IMR-90 (cell line): ENCODE measurements around the gene THAP10. TPM values are rescaled to one million over a fixed set of nuclear protein-coding genes. Genes with fewer than 3 reads are reported as not detected.

Experiments
- ATAC-seq: fragments of 200-7000 bp; cut with Tn5 transposase; 2 replicates; pipeline ENCODE4 v1.9.1; 2020; ENCODE audit warnings: low read depth, mild to moderate bottlenecking, moderate library complexity
- BruUV-seq: library from RNA; stranded (reverse); fragments of 400-500 nt; replicated peaks from 2 replicates; lab custom pipeline; 2021; lab: Mats Ljungman, UMichigan
- CTCF ChIA-PET: fragments of 300-600 bp; formaldehyde crosslinking; extraction: SDS; loops from one replicate; lab custom pipeline; 2021; ENCODE audit warnings: antibody characterized with exemption; lab: Yijun Ruan, JAX
- POLR2A ChIA-PET: fragments of 300-600 bp; sonication (Branson Sonifier 250); formaldehyde crosslinking; loops from one replicate; lab custom pipeline; 2022; ENCODE audit warnings: antibody characterized with exemption; ENCODE audit not compliant: unreplicated experiment; lab: Charles Lee
- DNase-seq: peaks from one replicate; pipeline ENCODE4 v3.0.0; 2013
- H2AFZ ChIP-seq: replicated peaks from 2 replicates; pipeline ENCODE3; 2013; ENCODE audit warnings: low read length, mild to moderate bottlenecking; ENCODE audit not compliant: poor library complexity
- H2AK5ac ChIP-seq: 2 replicates; pipeline ENCODE4 v1.6.1; 2013; ENCODE audit warnings: low read depth, low read length, inconsistent platforms
- H2AK9ac ChIP-seq: replicated peaks from 2 replicates; pipeline ENCODE3; 2013; ENCODE audit warnings: mild to moderate bottlenecking, low read depth, low read length, moderate library complexity; ENCODE audit not compliant: poor library complexity
- H2BK120ac ChIP-seq: 2 replicates; pipeline ENCODE4 v1.6.1; 2013; ENCODE audit warnings: low read depth, low read length, inconsistent platforms
- H2BK15ac ChIP-seq: 3 replicates; pipeline ENCODE4 v1.6.1; 2013; ENCODE audit warnings: low read depth, low read length, inconsistent platforms
- H2BK20ac ChIP-seq: 2 replicates; pipeline ENCODE4 v1.6.1; 2013; ENCODE audit warnings: low read depth, mild to moderate bottlenecking, inconsistent platforms, low read length, moderate library complexity
- H2BK5ac ChIP-seq: 2 replicates; pipeline ENCODE4 v1.6.1; 2013; ENCODE audit warnings: mild to moderate bottlenecking, low read depth, low read length, inconsistent platforms; ENCODE audit not compliant: poor library complexity, severe bottlenecking
- H3K14ac ChIP-seq: replicated peaks from 2 replicates; pipeline ENCODE4 v1.6.1; 2013; ENCODE audit warnings: low read depth, low read length, inconsistent platforms
- H3K18ac ChIP-seq: 2 replicates; pipeline ENCODE4 v1.6.1; 2013; ENCODE audit warnings: low read depth, low read length, control low read depth
- H3K23ac ChIP-seq: 2 replicates; pipeline ENCODE4 v1.6.1; 2013; ENCODE audit warnings: low read depth, low read length, inconsistent platforms
- H3K27ac ChIP-seq: 2 replicates; pipeline ENCODE4 v1.5.1; 2013; ENCODE audit warnings: mild to moderate bottlenecking, control low read depth, low read length; ENCODE audit not compliant: insufficient read depth
- H3K27me3 ChIP-seq: 2 replicates; pipeline ENCODE4 v1.6.1; 2013; ENCODE audit warnings: low read length; ENCODE audit not compliant: control insufficient read depth, insufficient read depth
- H3K36me3 ChIP-seq: 2 replicates; pipeline ENCODE4 v1.6.1; 2013; ENCODE audit warnings: low read length, mixed read lengths; ENCODE audit not compliant: control insufficient read depth, insufficient read depth
- H3K4ac ChIP-seq: 2 replicates; pipeline ENCODE4 v1.6.1; 2013; ENCODE audit warnings: low read depth, low read length, inconsistent platforms
- H3K4me1 ChIP-seq: 2 replicates; pipeline ENCODE4 v1.6.1; 2013; ENCODE audit warnings: low read length, mixed read lengths; ENCODE audit not compliant: control insufficient read depth, insufficient read depth
- H3K4me2 ChIP-seq: 2 replicates; pipeline ENCODE4 v1.6.1; 2013; ENCODE audit warnings: low read depth, mild to moderate bottlenecking, control low read depth, low read length, moderate library complexity
- H3K4me3 ChIP-seq: 2 replicates; pipeline ENCODE4 v1.5.1; 2013; ENCODE audit warnings: low read depth, mild to moderate bottlenecking, control low read depth, low read length, moderate library complexity; ENCODE audit not compliant: insufficient read depth
- H3K56ac ChIP-seq: 2 replicates; pipeline ENCODE4 v1.6.1; 2013; ENCODE audit warnings: low read length, inconsistent platforms; ENCODE audit not compliant: insufficient read depth; ENCODE audit errors: extremely low read depth
- H3K79me1 ChIP-seq, 2 experiments: 2 replicates each; pipeline ENCODE4 v1.6.1; 2013; ENCODE audit warnings: low read length in 2 of 2, inconsistent platforms in 1 of 2, low read depth in 1 of 2
- H3K9ac ChIP-seq: 2 replicates; pipeline ENCODE4 v1.6.1; 2013; ENCODE audit warnings: low read depth, low read length, control low read depth
- H3K9me1 ChIP-seq: 2 replicates; pipeline ENCODE4 v1.6.1; 2013; ENCODE audit warnings: low read length, inconsistent platforms; ENCODE audit not compliant: insufficient read depth
- H3K9me3 ChIP-seq: 2 replicates; pipeline ENCODE4 v1.6.1; 2013; ENCODE audit warnings: low read length; ENCODE audit not compliant: control insufficient read depth, insufficient read depth
- H4K20me1 ChIP-seq: 2 replicates; pipeline ENCODE4 v1.6.1; 2013; ENCODE audit warnings: low read length, inconsistent platforms; ENCODE audit not compliant: insufficient read depth
- H4K5ac ChIP-seq: 2 replicates; pipeline ENCODE4 v1.6.1; 2013; ENCODE audit warnings: mild to moderate bottlenecking, low read depth, low read length, control low read depth
- H4K8ac ChIP-seq, 2 experiments: 2 replicates each; pipeline ENCODE4 v1.6.1; 2013; ENCODE audit warnings: low read depth in 2 of 2, low read length in 2 of 2, control low read depth in 1 of 2, inconsistent platforms in 1 of 2
- H4K91ac ChIP-seq: 2 replicates; pipeline ENCODE4 v1.6.1; 2013; ENCODE audit warnings: low read depth, low read length, inconsistent platforms; ENCODE audit not compliant: insufficient read depth
- BHLHE40 ChIP-seq: fragments of 150-350 bp; IDR thresholded peaks from 2 replicates; pipeline ENCODE4 v1.6.1; 2016; ENCODE audit warnings: mild to moderate bottlenecking, low read depth, low read length
- CEBPB ChIP-seq: IDR thresholded peaks from 2 replicates; pipeline ENCODE4 v1.6.1; 2012; ENCODE audit warnings: low read depth, low read length, improper control_type of control experiment
- CHD1 ChIP-seq: IDR thresholded peaks from 2 replicates; pipeline ENCODE4 v1.6.1; 2012; ENCODE audit warnings: low read depth, low read length, improper control_type of control experiment
- CTCF ChIP-seq: conservative IDR thresholded peaks from 2 replicates; pipeline ENCODE4 v1.5.1; 2012; ENCODE audit warnings: mild to moderate bottlenecking, low read depth, low read length, improper control_type of control experiment
- FOS ChIP-seq: fragments of 150-350 bp; IDR thresholded peaks from 2 replicates; pipeline ENCODE4 v1.6.1; 2016; ENCODE audit warnings: low read depth, low read length
- MAFK ChIP-seq: IDR thresholded peaks from 2 replicates; pipeline ENCODE4 v1.6.1; 2012; ENCODE audit warnings: low read depth, low read length, improper control_type of control experiment
- MAZ ChIP-seq: IDR thresholded peaks from 2 replicates; pipeline ENCODE4 v1.6.1; 2012; ENCODE audit warnings: low read depth, mild to moderate bottlenecking, low read length, improper control_type of control experiment, moderate library complexity, borderline replicate concordance
- MXI1 ChIP-seq: IDR thresholded peaks from 2 replicates; pipeline ENCODE4 v1.6.1; 2012; ENCODE audit warnings: low read depth, mild to moderate bottlenecking, low read length, moderate library complexity, borderline replicate concordance
- NFE2L2 ChIP-seq: fragments of 150-350 bp; IDR thresholded peaks from 2 replicates; pipeline ENCODE4 v1.6.1; 2016; ENCODE audit warnings: low read depth, mild to moderate bottlenecking, low read length
- POLR2A ChIP-seq: IDR thresholded peaks from 2 replicates; pipeline ENCODE4 v1.6.1; 2012; ENCODE audit warnings: mild to moderate bottlenecking, low read depth, low read length
- RCOR1 ChIP-seq: IDR thresholded peaks from 2 replicates; pipeline ENCODE4 v1.6.1; 2012; ENCODE audit warnings: mild to moderate bottlenecking, low read length, improper control_type of control experiment; ENCODE audit not compliant: insufficient replicate concordance
- RFX5 ChIP-seq: IDR thresholded peaks from 2 replicates; pipeline ENCODE4 v1.8.0; 2012; ENCODE audit warnings: low read depth, mild to moderate bottlenecking, low read length, moderate library complexity
- SMC3 ChIP-seq: fragments of 150-350 bp; IDR thresholded peaks from 2 replicates; pipeline ENCODE4 v1.6.1; 2016; ENCODE audit warnings: low read depth, mild to moderate bottlenecking, antibody characterized with exemption, low read length, moderate library complexity
- WGBS, 2 experiments: methylation state at CpG; one replicate each; pipeline versions ENCODE4 v1.1.5 to v1.1.7; 2013; ENCODE audit warnings: missing lambda C conversion rate in 2 of 2; ENCODE audit not compliant: insufficient read length in 1 of 2; ENCODE audit errors: extremely low coverage in 2 of 2; 5-methylcytosine and 5-hydroxymethylcytosine counted together
- dilution Hi-C: fragments of 300-500 bp; cut with HindIII; formaldehyde crosslinking; loops from one replicate; pipeline ENCODE4 v1.14.3; 2018; ENCODE audit warnings: low sequenced_read_pairs; ENCODE audit not compliant: unreplicated experiment
- in situ Hi-C: fragments of 300-500 bp; cut with MboI; formaldehyde crosslinking; loops from 3 replicates; pipeline ENCODE4 v1.14.3; 2019; ENCODE audit warnings: low sequenced_read_pairs, inconsistent platforms, mixed read lengths
- intact Hi-C: fragments of 100-400 bp; cut with micrococcal nuclease; formaldehyde crosslinking; loops from 2 replicates; pipeline ENCODE4 v1.10.0; 2022
- polyA plus RNA-seq, 3 experiments: library from polyadenylated mRNA; depleted of rRNA; stranded (reverse); fragments of >200 nt; gene quantifications; 2 replicates each; pipeline ENCODE4 v1.2.3, GENCODE V29; 2012; ENCODE audit warnings: low replicate concordance in 1 of 3
- total RNA-seq: library from RNA; depleted of rRNA; stranded (reverse); fragments of >200 nt; gene quantifications from 2 replicates; pipeline ENCODE4 v1.2.3, GENCODE V29; 2012

Gene THAP10
- total and polyA plus RNA-seq, 2 of the 4 experiments (the other 2 are of a cell fraction): 2.3 to 2.8 TPM

GRCh38 chr15:70892912-70893560 lies 803 bp upstream of the THAP10 start (continued):
- TF ChIP-seq MAZ: no peak
- no peak for TF ChIP-seq FOS
- no peak for TF ChIP-seq CEBPB

- intact Hi-C loops: no loop called here
- no peaks in the 10 kb centered on the region for H3K9me3 ChIP-seq
- POLR2A ChIA-PET: no interaction called here
These were observed 9.9 kb downstream of the THAP10 start for GRCh38 chr15:70882361-70882760.

More at GRCh38 chr15:70882361-70882760, 9.9 kb downstream of the THAP10 start:
- Histone ChIP-seq H3K36me3 (no peaks in the 10 kb centered on the region), H3K27ac (no peak overlapping the region), H2BK5ac (no peak overlapping the region), H3K9me1 (no peaks in the 10 kb centered on the region; the same call in 1 of the 2 replicates), H3K4me1 (peaks cover 2% of the 10 kb centered on the region; the same call in 1 of the 2 replicates), H4K5ac (no peak overlapping the region), H4K8ac (no peak overlapping the region), H3K56ac (no peak overlapping the region), H3K23ac (no peak overlapping the region), H2BK120ac (no peak overlapping the region), H3K4ac (no peak overlapping the region), H2AFZ (no peak overlapping the region), H2AK9ac (no peak overlapping the region), H3K18ac (no peak overlapping the region), H3K27me3 (no peaks in the 10 kb centered on the region), H4K20me1 (no peaks in the 10 kb centered on the region), H2BK15ac (no peak overlapping the region), H3K4me3 (no peak overlapping the region), H3K14ac (no peak overlapping the region), H2BK20ac (no peak overlapping the region), H3K4me2 (no peak overlapping the region; the same call in 1 of the 2 replicates), H4K91ac (no peak overlapping the region), H3K9ac (no peak overlapping the region), H3K79me1 (0 out of 4 replicates have a peak, but pooled peaks cover 0 to 6% of the 10 kb centered on the region in 2 experiments), H2AK5ac (no peak overlapping the region)
- BruUV-seq: no TSS peak
- ATAC-seq (no peak), DNase-seq (peak; percentile 50)
- in situ Hi-C loops: no loop called here
- dilution Hi-C loops: no loop called here
- no peak for TF ChIP-seq NFE2L2
- TF ChIP-seq MAZ: no peak
- TF ChIP-seq CTCF: no peak
- TF ChIP-seq RFX5: no peak
- TF ChIP-seq BHLHE40: no peak
- no peak for TF ChIP-seq CEBPB
- no peak for TF ChIP-seq RCOR1
- TF ChIP-seq CHD1: no peak
- TF ChIP-seq POLR2A: no peak
- TF ChIP-seq MXI1: no peak
- TF ChIP-seq SMC3: no peak
- TF ChIP-seq MAFK: no peak
- CTCF ChIA-PET: no interaction called here
- WGBS, 2 experiments: no CpG with 5 or more reads among the region's 2 CpGs
